A549 (cell line): ENCODE results near the gene COL26A1. TPM values are rescaled to one million over a fixed set of nuclear protein-coding genes. Genes with fewer than 3 reads are reported as not detected.
A peak's percentile ranks its signal among the peaks of the same experiment; 100 is the strongest.

Source experiments
- ATAC-seq, 2 experiments: fragments of 200-7000 bp in 1 of 2; fragments of >200 bp in 1 of 2; cut with Nextera tagmentation in 1 of 2; cut with Tn5 transposase in 1 of 2; 3 replicates each; pipeline versions ENCODE4 v1.8.0 to v1.9.1; 2018 to 2020; ENCODE audit warnings: mild to moderate bottlenecking in 1 of 2, moderate library complexity in 1 of 2
- CTCF ChIA-PET: fragments of 300-600 bp; sonication (Branson Sonifier 250); formaldehyde crosslinking; extraction: SDS; loops from one replicate; lab custom pipeline; 2021; ENCODE audit warnings: antibody characterized with exemption, inconsistent platforms; lab: Yijun Ruan, JAX
- POLR2A ChIA-PET: fragments of 350-600 bp; formaldehyde crosslinking; extraction: SDS; loops from one replicate; lab custom pipeline; 2021; ENCODE audit warnings: antibody characterized with exemption, inconsistent platforms; lab: Yijun Ruan, JAX
- DNase-seq, 2 experiments: peaks; one replicate each; pipeline versions ENCODE4 v3.0.0 to v3.0.0-alpha.2; 2011 to 2016; ENCODE audit warnings: low read depth in 1 of 2, low spot score in 1 of 2
- FAIRE-seq: peaks from 2 replicates; lab custom pipeline; 2011; peaks lifted over from hg19 to GRCh38; lab: Jason Lieb, UNC
- H3K27ac ChIP-seq, 2 experiments: fragments of >200 bp; sonication (Bioruptor Twin); formaldehyde crosslinking; 3 replicates each; pipeline ENCODE4 v1.5.1; 2016 to 2017
- H3K4me1 ChIP-seq: fragments of >200 bp; sonication (Bioruptor Twin); formaldehyde crosslinking; 3 replicates; pipeline ENCODE4 v1.6.1; 2016
- H3K4me2 ChIP-seq: fragments of >200 bp; sonication (Bioruptor Twin); formaldehyde crosslinking; 3 replicates; pipeline ENCODE4 v1.6.1; 2016
- H3K4me3 ChIP-seq: fragments of >200 bp; sonication (Bioruptor Twin); formaldehyde crosslinking; 3 replicates; pipeline ENCODE4 v1.5.1; 2016
- H3K9me3 ChIP-seq: fragments of >200 bp; sonication (Bioruptor Twin); formaldehyde crosslinking; 3 replicates; pipeline ENCODE4 v1.6.1; 2016
- ATOH8 ChIP-seq: fragments of 250-450 bp; sonication (Bioruptor Pico); IDR thresholded peaks from 2 replicates; pipeline ENCODE4 v1.5.0; 2020; ENCODE audit warnings: low read depth, mild to moderate bottlenecking, moderate library complexity
- CBX8 ChIP-seq: fragments of 200-600 bp; sonication (generic); IDR thresholded peaks from 2 replicates; pipeline ENCODE4 v1.6.1; 2016
- CHD2 ChIP-seq: fragments of 150-350 bp; IDR thresholded peaks from 2 replicates; pipeline ENCODE4 v1.6.1; 2014; ENCODE audit warnings: low read length; ENCODE audit not compliant: partially characterized antibody
- CHD4 ChIP-seq: fragments of 200-600 bp; sonication (generic); IDR thresholded peaks from 2 replicates; pipeline ENCODE4 v1.6.1; 2016; ENCODE audit warnings: antibody characterized with exemption, mild to moderate bottlenecking, borderline replicate concordance
- CTCF ChIP-seq: fragments of >200 bp; sonication (Bioruptor Twin); formaldehyde crosslinking; IDR thresholded peaks from 3 replicates; pipeline ENCODE4 v1.5.1; 2016
- E2F6 ChIP-seq: IDR thresholded peaks from 2 replicates; pipeline ENCODE4 v1.6.1; 2012; ENCODE audit warnings: low read depth, borderline replicate concordance
- EHF ChIP-seq: fragments of 250-450 bp; sonication (Bioruptor Pico); IDR thresholded peaks from 2 replicates; pipeline ENCODE4 v1.5.0; 2020; ENCODE audit warnings: mild to moderate bottlenecking
- EP300 ChIP-seq, 2 experiments: fragments of >200 bp; sonication (Bioruptor Twin); formaldehyde crosslinking; IDR thresholded peaks; 2 replicates in 1 of 2; 3 replicates in 1 of 2; pipeline ENCODE4 v1.6.1; 2016 to 2017
- ESRRA ChIP-seq: fragments of 150-350 bp; IDR thresholded peaks from 2 replicates; pipeline ENCODE4 v1.6.1; 2014; ENCODE audit warnings: mild to moderate bottlenecking, low read length, borderline replicate concordance
- FOSB ChIP-seq: fragments of 250-450 bp; sonication (Bioruptor Pico); IDR thresholded peaks from 2 replicates; pipeline ENCODE4 v1.5.0; 2020; ENCODE audit warnings: mild to moderate bottlenecking, moderate library complexity
- FOSL2 ChIP-seq, 2 experiments: fragments of 450-650 bp in 1 of 2; fragments of >200 bp in 1 of 2; sonication (Bioruptor Twin) in 1 of 2; formaldehyde crosslinking; IDR thresholded peaks; 2 replicates each; pipeline versions ENCODE4 v1.5.0 to v1.6.1; 2016 to 2020; ENCODE audit warnings: mild to moderate bottlenecking in 1 of 2, moderate library complexity in 1 of 2
- GATA3 ChIP-seq: IDR thresholded peaks from 2 replicates; pipeline ENCODE4 v1.6.1; 2012; ENCODE audit warnings: borderline replicate concordance
- HES2 ChIP-seq: fragments of >200 bp; sonication (Bioruptor Twin); formaldehyde crosslinking; IDR thresholded peaks from 2 replicates; pipeline ENCODE4 v1.6.1; 2016
- HOXA7 ChIP-seq: fragments of 250-450 bp; sonication (Bioruptor Pico); IDR thresholded peaks from 2 replicates; pipeline ENCODE4 v1.5.0; 2020; ENCODE audit warnings: mild to moderate bottlenecking, moderate library complexity
- HOXB5 ChIP-seq: fragments of 250-450 bp; sonication (Bioruptor Pico); IDR thresholded peaks from 2 replicates; pipeline ENCODE4 v1.5.0; 2020; ENCODE audit warnings: mild to moderate bottlenecking, moderate library complexity
- JUN ChIP-seq, 2 experiments: fragments of >200 bp; sonication (Bioruptor Twin); formaldehyde crosslinking; IDR thresholded peaks; 2 replicates in 1 of 2; 3 replicates in 1 of 2; pipeline ENCODE4 v1.6.1; 2016 to 2017
- JUNB ChIP-seq: fragments of >200 bp; sonication (Bioruptor Twin); formaldehyde crosslinking; IDR thresholded peaks from 2 replicates; pipeline ENCODE4 v1.6.1; 2016
- KDM5A ChIP-seq: fragments of 200-600 bp; sonication (generic); IDR thresholded peaks from 2 replicates; pipeline ENCODE4 v1.6.1; 2016; ENCODE audit warnings: antibody characterized with exemption, mild to moderate bottlenecking
- MAZ ChIP-seq: fragments of 150-350 bp; IDR thresholded peaks from 2 replicates; pipeline ENCODE4 v1.6.1; 2014; ENCODE audit warnings: antibody characterized with exemption, low read depth, low read length, borderline replicate concordance
- MYC ChIP-seq: IDR thresholded peaks from 2 replicates; pipeline ENCODE4 v1.6.1; 2012; ENCODE audit warnings: mild to moderate bottlenecking, inconsistent platforms, low read length, improper control_type of control experiment, borderline replicate concordance
- NFE2L2 ChIP-seq: fragments of 150-350 bp; conservative IDR thresholded peaks from 2 replicates; pipeline ENCODE4 v1.6.1; 2014; ENCODE audit warnings: low read length
- NPAS2 ChIP-seq: fragments of 250-450 bp; sonication (Bioruptor Pico); IDR thresholded peaks from 2 replicates; pipeline ENCODE4 v1.8.0; 2022; ENCODE audit warnings: mild to moderate bottlenecking, moderate library complexity, borderline replicate concordance
- RAD21 ChIP-seq, 2 experiments: fragments of >200 bp in 1 of 2; sonication (Bioruptor Twin) in 1 of 2; formaldehyde crosslinking in 1 of 2; IDR thresholded peaks in 1 of 2; conservative IDR thresholded peaks in 1 of 2; 2 replicates in 1 of 2; 3 replicates in 1 of 2; pipeline ENCODE4 v1.6.1; 2012 to 2018; ENCODE audit warnings: inconsistent platforms in 1 of 2
- RARB ChIP-seq: fragments of 250-450 bp; sonication (Bioruptor Pico); IDR thresholded peaks from 2 replicates; pipeline ENCODE4 v1.8.0; 2021; ENCODE audit warnings: mild to moderate bottlenecking, moderate library complexity
- RCOR1 ChIP-seq: fragments of 150-350 bp; IDR thresholded peaks from 2 replicates; pipeline ENCODE4 v1.6.1; 2014; ENCODE audit warnings: antibody characterized with exemption, low read length, low read depth
- RNF2 ChIP-seq: fragments of 200-600 bp; sonication (generic); IDR thresholded peaks from 2 replicates; pipeline ENCODE4 v1.6.1; 2016; ENCODE audit warnings: low read depth, mild to moderate bottlenecking, antibody characterized with exemption, moderate library complexity, borderline replicate concordance
- TP53 ChIP-seq: fragments of 250-450 bp; sonication (Bioruptor Pico); IDR thresholded peaks from 2 replicates; pipeline ENCODE4 v1.5.0; 2021; ENCODE audit warnings: mild to moderate bottlenecking, moderate library complexity
- ZC3H11A ChIP-seq: fragments of 450-650 bp; IDR thresholded peaks from 2 replicates; pipeline ENCODE4 v1.6.1; 2014; ENCODE audit warnings: antibody characterized with exemption, mild to moderate bottlenecking
- WGBS: methylation state at CpG from one replicate; pipeline ENCODE4 v1.1.6; 2017; ENCODE audit errors: missing lambda C conversion rate; 5-methylcytosine and 5-hydroxymethylcytosine counted together
- polyA plus RNA-seq, 4 experiments: library from polyadenylated mRNA; depleted of rRNA in 3 of 4; stranded (reverse); fragments of >200 nt; fragmentation: RNase III in 1 of 4; extraction: RNeasy Plus Mini Kit Qiagen cat#74134 plus additional on column Dnase treatment in 1 of 4; gene quantifications; 2 replicates in 3 of 4; 3 replicates in 1 of 4; pipeline ENCODE4 v1.2.3, GENCODE V29; 2011 to 2017
- TF ChIP-seq, protein P1 (sequence below): fragments of >200 bp; sonication (Bioruptor Twin); formaldehyde crosslinking; IDR thresholded peaks from 3 replicates; pipeline ENCODE4 v1.6.1; 2016
- TF ChIP-seq, protein P2 (sequence below): fragments of 450-650 bp; IDR thresholded peaks from 2 replicates; pipeline ENCODE4 v1.6.1; 2014; ENCODE audit warnings: antibody characterized with exemption
- TF ChIP-seq, protein P3 (sequence below): fragments of 150-350 bp; IDR thresholded peaks from 2 replicates; pipeline ENCODE4 v1.6.1; 2014; ENCODE audit warnings: low read depth, mild to moderate bottlenecking, low read length

COL26A1 gene
- polyA plus RNA-seq, 2 of the 4 experiments (the other 2 are of a cell fraction) = 0.52 to 1.4 TPM

- no peak overlapping the region for H3K4me2 ChIP-seq
- ATAC-seq = peak in 1 of 2 experiments; percentile 56; a peak in 4 of 6 replicates
- ChIA-PET CTCF (interaction anchor here (0.8 to 5.5 kb wide), 10 partner anchors 9 to 198 kb away, joined by 3 to 45 read pairs (median 4); partner anchors contain the start of gene IFT22), POLR2A (no interaction called here)
- H3K9me3 ChIP-seq = peaks cover 5% of the 10 kb centered on the region; the same call in 2 of the 3 replicates
- FAIRE-seq = no peak
- TF ChIP-seq EHF (CRISPR knock-in tag) (no peak), CHD2 (no peak), HES2 (no peak), RNF2 (no peak), E2F6 (no peak), GATA3 (no peak), MYC (no peak), FOSL2 (IDR thresholded peaks at IDR 0.05) (no peak), FOSL2 (CRISPR knock-in tag; IDR thresholded peaks at IDR 0.05) (no peak), ZC3H11A (no peak), MAZ (no peak), ESRRA (no peak), JUN (IDR thresholded peaks at IDR 0.05) (no peak), CTCF (no peak), RARB (CRISPR knock-in tag) (no peak), KDM5A (no peak), NFE2L2 (no peak)
- TF ChIP-seq, protein P1, sequence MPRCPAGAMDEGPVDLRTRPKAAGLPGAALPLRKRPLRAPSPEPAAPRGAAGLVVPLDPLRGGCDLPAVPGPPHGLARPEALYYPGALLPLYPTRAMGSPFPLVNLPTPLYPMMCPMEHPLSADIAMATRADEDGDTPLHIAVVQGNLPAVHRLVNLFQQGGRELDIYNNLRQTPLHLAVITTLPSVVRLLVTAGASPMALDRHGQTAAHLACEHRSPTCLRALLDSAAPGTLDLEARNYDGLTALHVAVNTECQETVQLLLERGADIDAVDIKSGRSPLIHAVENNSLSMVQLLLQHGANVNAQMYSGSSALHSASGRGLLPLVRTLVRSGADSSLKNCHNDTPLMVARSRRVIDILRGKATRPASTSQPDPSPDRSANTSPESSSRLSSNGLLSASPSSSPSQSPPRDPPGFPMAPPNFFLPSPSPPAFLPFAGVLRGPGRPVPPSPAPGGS = no peak
- TF ChIP-seq, protein P2, sequence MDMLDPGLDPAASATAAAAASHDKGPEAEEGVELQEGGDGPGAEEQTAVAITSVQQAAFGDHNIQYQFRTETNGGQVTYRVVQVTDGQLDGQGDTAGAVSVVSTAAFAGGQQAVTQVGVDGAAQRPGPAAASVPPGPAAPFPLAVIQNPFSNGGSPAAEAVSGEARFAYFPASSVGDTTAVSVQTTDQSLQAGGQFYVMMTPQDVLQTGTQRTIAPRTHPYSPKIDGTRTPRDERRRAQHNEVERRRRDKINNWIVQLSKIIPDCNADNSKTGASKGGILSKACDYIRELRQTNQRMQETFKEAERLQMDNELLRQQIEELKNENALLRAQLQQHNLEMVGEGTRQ = no peak
- TF ChIP-seq, protein P3, sequence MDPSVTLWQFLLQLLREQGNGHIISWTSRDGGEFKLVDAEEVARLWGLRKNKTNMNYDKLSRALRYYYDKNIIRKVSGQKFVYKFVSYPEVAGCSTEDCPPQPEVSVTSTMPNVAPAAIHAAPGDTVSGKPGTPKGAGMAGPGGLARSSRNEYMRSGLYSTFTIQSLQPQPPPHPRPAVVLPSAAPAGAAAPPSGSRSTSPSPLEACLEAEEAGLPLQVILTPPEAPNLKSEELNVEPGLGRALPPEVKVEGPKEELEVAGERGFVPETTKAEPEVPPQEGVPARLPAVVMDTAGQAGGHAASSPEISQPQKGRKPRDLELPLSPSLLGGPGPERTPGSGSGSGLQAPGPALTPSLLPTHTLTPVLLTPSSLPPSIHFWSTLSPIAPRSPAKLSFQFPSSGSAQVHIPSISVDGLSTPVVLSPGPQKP = no peak
- TF ChIP-seq, all 56 proteins: peak for 0
- 26% methylated on average over 12 of the region's 12 CpGs for WGBS
- Histone ChIP-seq H3K4me1 (no peaks in the 10 kb centered on the region), H3K27ac (no peak overlapping the region), H3K4me3 (no peak overlapping the region)
- DNase-seq = no peak
These were observed 156.8 kb downstream of the COL26A1 start for GRCh38 chr7:101519324-101520023.

GRCh38 chr7:101521430-101521925 lies 158.8 kb downstream of the COL26A1 start:
- 55% methylated on average over 5 of the region's 5 CpGs for WGBS
- POLR2A ChIA-PET = no interaction called here
- H3K4me3 ChIP-seq = no peak overlapping the region
- H3K4me1 ChIP-seq = no peaks in the 10 kb centered on the region
- CTCF ChIA-PET = no interaction called here
- no peak for ATAC-seq
- TF ChIP-seq TP53 (CRISPR knock-in tag) (no peak), EP300 (IDR thresholded peaks at IDR 0.05) (no peak), CHD4 (no peak), FOSB (CRISPR knock-in tag) (no peak), RARB (CRISPR knock-in tag) (no peak), ATOH8 (CRISPR knock-in tag) (no peak), JUNB (no peak), HOXA7 (CRISPR knock-in tag) (no peak), NPAS2 (no peak), RAD21 (conservative IDR thresholded peaks at IDR 0.05 in 1 of 2, IDR thresholded peaks at IDR 0.05 in 1 of 2) (no peak), ZC3H11A (no peak), CBX8 (no peak), HOXB5 (CRISPR knock-in tag) (no peak), RCOR1 (no peak)
- TF ChIP-seq, all 56 proteins: peak for 0
- Histone ChIP-seq H3K9me3 (peaks cover 10% of the 10 kb centered on the region; the same call in 2 of the 3 replicates), H3K4me2 (no peak overlapping the region), H3K27ac (no peak overlapping the region)
- FAIRE-seq = no peak
- no peak for DNase-seq
